DOHH2 (cell line): ENCODE results near the gene CNTN1.

ENCODE experiments used
- H3F3A ChIP-seq: fragments of 200-600 bp; sonication (generic), shearing (Covaris generic); 2 replicates; pipeline ENCODE4 v1.6.0; 2016; ENCODE audit warnings: antibody characterized with exemption, mild to moderate bottlenecking; ENCODE audit not compliant: control insufficient read depth, insufficient read depth
- H3K27ac ChIP-seq: fragments of 200-600 bp; sonication (generic); 2 replicates; pipeline ENCODE4 v1.5.1; 2014; ENCODE audit warnings: low read depth, mild to moderate bottlenecking, low read length, moderate library complexity
- H3K27me3 ChIP-seq: fragments of 200-600 bp; sonication (generic); 2 replicates; pipeline ENCODE4 v1.6.1; 2014; ENCODE audit warnings: mild to moderate bottlenecking, low read length, mixed read lengths; ENCODE audit not compliant: control insufficient read depth
- H3K36me3 ChIP-seq: fragments of 200-600 bp; sonication (generic); 2 replicates; pipeline ENCODE4 v1.6.1; 2014; ENCODE audit warnings: mild to moderate bottlenecking, low read length, moderate library complexity, mixed read lengths; ENCODE audit not compliant: control insufficient read depth
- H3K4me1 ChIP-seq: fragments of 200-600 bp; sonication (generic); 2 replicates; pipeline ENCODE4 v1.6.1; 2014; ENCODE audit warnings: mild to moderate bottlenecking, low read length, mixed read lengths; ENCODE audit not compliant: control insufficient read depth
- H3K4me2 ChIP-seq: fragments of 200-600 bp; sonication (generic); 2 replicates; pipeline ENCODE4 v1.6.0; 2014; ENCODE audit warnings: mild to moderate bottlenecking, low read length, moderate library complexity
- H3K4me3 ChIP-seq: fragments of 200-600 bp; sonication (generic); 2 replicates; pipeline ENCODE4 v1.5.1; 2014; ENCODE audit warnings: mild to moderate bottlenecking, low read length, mixed read lengths
- H3K79me2 ChIP-seq: fragments of 200-600 bp; sonication (generic); 2 replicates; pipeline ENCODE4 v1.6.1; 2014; ENCODE audit warnings: mild to moderate bottlenecking, low read length, mixed read lengths; ENCODE audit not compliant: control insufficient read depth
- H3K9me2 ChIP-seq: fragments of 200-600 bp; sonication (generic); replicated peaks from 2 replicates; pipeline ENCODE4 v1.6.1; 2014; ENCODE audit warnings: mild to moderate bottlenecking, low read length, mixed read lengths; ENCODE audit not compliant: control insufficient read depth
- H3K9me3 ChIP-seq: fragments of 200-600 bp; sonication (generic); 2 replicates; pipeline ENCODE4 v1.6.1; 2014; ENCODE audit warnings: antibody characterized with exemption, low read length, mixed read lengths; ENCODE audit not compliant: control insufficient read depth, insufficient read depth
- H4K20me1 ChIP-seq: fragments of 200-600 bp; sonication (generic); 2 replicates; pipeline ENCODE4 v1.6.0; 2014; ENCODE audit warnings: low read depth, mild to moderate bottlenecking, antibody characterized with exemption, low read length, moderate library complexity; ENCODE audit not compliant: control insufficient read depth, insufficient read depth
- EZH2phosphoT487 ChIP-seq: fragments of 200-600 bp; sonication (generic); IDR thresholded peaks from 2 replicates; pipeline ENCODE4 v1.6.1; 2017; ENCODE audit warnings: borderline replicate concordance, mild to moderate bottlenecking, antibody characterized with exemption, low read length, moderate library complexity, mixed read lengths
- TF ChIP-seq, protein P1 (sequence below): fragments of 200-600 bp; sonication (generic); IDR thresholded peaks from one replicate; pipeline ENCODE4 v1.5.1; 2014; ENCODE audit warnings: antibody characterized with exemption, mild to moderate bottlenecking, low read depth, low read length; ENCODE audit not compliant: poor library complexity, severe bottlenecking

The CNTN1 gene

DNA sequence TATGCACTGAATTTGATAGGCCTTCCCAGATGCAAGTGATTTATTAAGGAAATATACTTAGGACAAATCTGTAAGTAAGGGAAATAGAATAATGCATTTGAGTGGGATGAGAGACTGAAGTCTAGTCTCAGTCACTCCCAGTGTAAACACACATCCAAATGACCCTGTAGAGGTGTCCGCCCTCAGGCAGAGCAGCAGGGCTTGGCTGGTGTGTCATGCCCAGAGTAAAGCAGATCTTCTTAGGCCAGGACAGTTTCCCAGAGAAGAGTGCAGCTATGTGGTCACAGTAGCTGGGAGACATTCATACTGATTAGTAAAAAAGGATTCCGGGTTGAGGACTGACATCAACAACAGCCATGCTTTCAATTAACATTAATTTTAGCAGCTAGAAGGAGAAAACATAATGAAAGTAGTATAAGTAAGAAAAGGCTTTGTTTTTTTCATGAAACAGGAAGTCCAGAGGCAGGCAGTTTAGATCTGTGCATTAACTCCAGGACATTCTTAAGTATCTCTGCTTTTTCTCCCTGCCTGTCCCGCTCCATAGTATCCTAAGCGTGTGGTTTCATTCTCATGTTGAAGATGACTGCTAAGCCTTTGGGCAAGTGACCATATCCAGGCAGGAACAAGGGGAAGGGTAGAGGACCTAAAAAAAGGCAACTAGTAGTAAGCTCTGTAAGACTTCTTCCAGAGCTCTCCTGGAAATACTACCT lies 35.7 kb downstream of the CNTN1 start:
- Histone ChIP-seq H3K79me2 (no peaks in the 10 kb centered on the region), H3K27me3 (no peaks in the 10 kb centered on the region), H4K20me1 (no peaks in the 10 kb centered on the region), H3K36me3 (no peaks in the 10 kb centered on the region), H3K9me3 (no peaks in the 10 kb centered on the region), H3K27ac (no peak overlapping the region), H3K4me2 (no peak overlapping the region), H3F3A (no peaks in the 10 kb centered on the region), H3K4me3 (no peak overlapping the region), H3K9me2 (no peaks in the 10 kb centered on the region), H3K4me1 (no peaks in the 10 kb centered on the region)
- TF ChIP-seq, protein P1, sequence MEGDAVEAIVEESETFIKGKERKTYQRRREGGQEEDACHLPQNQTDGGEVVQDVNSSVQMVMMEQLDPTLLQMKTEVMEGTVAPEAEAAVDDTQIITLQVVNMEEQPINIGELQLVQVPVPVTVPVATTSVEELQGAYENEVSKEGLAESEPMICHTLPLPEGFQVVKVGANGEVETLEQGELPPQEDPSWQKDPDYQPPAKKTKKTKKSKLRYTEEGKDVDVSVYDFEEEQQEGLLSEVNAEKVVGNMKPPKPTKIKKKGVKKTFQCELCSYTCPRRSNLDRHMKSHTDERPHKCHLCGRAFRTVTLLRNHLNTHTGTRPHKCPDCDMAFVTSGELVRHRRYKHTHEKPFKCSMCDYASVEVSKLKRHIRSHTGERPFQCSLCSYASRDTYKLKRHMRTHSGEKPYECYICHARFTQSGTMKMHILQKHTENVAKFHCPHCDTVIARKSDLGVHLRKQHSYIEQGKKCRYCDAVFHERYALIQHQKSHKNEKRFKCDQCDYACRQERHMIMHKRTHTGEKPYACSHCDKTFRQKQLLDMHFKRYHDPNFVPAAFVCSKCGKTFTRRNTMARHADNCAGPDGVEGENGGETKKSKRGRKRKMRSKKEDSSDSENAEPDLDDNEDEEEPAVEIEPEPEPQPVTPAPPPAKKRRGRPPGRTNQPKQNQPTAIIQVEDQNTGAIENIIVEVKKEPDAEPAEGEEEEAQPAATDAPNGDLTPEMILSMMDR, result no peak
- no peak for TF ChIP-seq EZH2phosphoT487

DNA sequence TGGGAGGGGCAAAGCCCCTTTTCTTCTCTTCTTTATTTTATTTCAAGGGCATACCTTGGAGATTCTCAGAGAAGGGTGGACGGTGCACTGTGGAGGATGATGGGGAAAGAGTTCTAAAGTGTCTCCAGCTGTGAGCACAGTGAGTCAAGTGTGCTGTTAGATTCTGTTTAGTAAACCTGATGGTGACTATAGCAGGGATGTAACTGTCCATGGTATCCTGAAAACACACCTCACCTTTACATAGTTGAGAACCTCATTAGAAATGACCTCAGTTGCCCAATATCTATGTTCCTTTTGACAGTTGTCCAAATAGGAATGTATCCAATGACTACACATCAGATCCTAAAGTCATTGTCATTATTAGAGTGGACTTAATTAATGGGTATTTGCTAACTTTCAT lies 38.0 kb downstream of the CNTN1 start:
- Histone ChIP-seq H3K27me3 (no peaks in the 10 kb centered on the region), H3K36me3 (no peaks in the 10 kb centered on the region), H3K4me3 (no peak overlapping the region), H3F3A (no peaks in the 10 kb centered on the region), H3K9me2 (no peaks in the 10 kb centered on the region), H3K9me3 (no peaks in the 10 kb centered on the region), H3K79me2 (no peaks in the 10 kb centered on the region), H3K4me1 (no peaks in the 10 kb centered on the region), H3K27ac (no peak overlapping the region), H4K20me1 (no peaks in the 10 kb centered on the region), H3K4me2 (no peak overlapping the region)
- TF ChIP-seq, protein P1, result no peak
- TF ChIP-seq EZH2phosphoT487, result no peak

DNA sequence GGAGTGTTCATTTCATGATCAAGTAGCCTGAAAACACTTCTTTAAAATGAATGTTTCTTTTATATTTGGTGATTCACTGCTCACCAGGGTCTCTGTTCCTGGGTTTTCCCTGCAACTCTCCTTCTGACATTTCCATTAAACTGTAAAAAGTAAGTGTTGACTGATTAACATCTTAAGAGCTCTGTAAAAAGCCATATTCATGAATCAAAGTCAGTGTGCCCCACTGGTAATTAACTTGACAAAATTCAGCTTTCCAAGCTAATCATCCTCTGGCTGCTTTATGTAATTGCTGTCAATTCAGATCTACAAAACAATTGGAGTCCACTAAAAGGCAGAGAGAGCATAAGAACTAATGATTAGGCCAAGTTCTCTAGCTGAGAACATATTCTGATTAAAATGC lies 41.6 kb downstream of the CNTN1 start:
- no peak overlapping the region for H3K4me3 ChIP-seq
- H3K4me1 ChIP-seq, result no peaks in the 10 kb centered on the region
- no peak for TF ChIP-seq EZH2phosphoT487
- TF ChIP-seq, protein P1, result no peak
- no peaks in the 10 kb centered on the region for H3K9me3 ChIP-seq
- no peaks in the 10 kb centered on the region for H3K9me2 ChIP-seq
- no peak overlapping the region for H3K27ac ChIP-seq
- H3K36me3 ChIP-seq, result no peaks in the 10 kb centered on the region
- no peak overlapping the region for H3K4me2 ChIP-seq
- no peaks in the 10 kb centered on the region for H3K27me3 ChIP-seq
- no peaks in the 10 kb centered on the region for H3K79me2 ChIP-seq
- no peaks in the 10 kb centered on the region for H4K20me1 ChIP-seq
- no peaks in the 10 kb centered on the region for H3F3A ChIP-seq
